ENCODE measurements around the gene GPR42.
A peak's percentile ranks its signal among the peaks of the same experiment; 100 is the strongest.
"Not testable (repeated sequence)": the region's sequence is repeated elsewhere in the genome, so short reads cannot be mapped to it uniquely, and the experiment has no call there.

The GPR42 gene

DNA sequence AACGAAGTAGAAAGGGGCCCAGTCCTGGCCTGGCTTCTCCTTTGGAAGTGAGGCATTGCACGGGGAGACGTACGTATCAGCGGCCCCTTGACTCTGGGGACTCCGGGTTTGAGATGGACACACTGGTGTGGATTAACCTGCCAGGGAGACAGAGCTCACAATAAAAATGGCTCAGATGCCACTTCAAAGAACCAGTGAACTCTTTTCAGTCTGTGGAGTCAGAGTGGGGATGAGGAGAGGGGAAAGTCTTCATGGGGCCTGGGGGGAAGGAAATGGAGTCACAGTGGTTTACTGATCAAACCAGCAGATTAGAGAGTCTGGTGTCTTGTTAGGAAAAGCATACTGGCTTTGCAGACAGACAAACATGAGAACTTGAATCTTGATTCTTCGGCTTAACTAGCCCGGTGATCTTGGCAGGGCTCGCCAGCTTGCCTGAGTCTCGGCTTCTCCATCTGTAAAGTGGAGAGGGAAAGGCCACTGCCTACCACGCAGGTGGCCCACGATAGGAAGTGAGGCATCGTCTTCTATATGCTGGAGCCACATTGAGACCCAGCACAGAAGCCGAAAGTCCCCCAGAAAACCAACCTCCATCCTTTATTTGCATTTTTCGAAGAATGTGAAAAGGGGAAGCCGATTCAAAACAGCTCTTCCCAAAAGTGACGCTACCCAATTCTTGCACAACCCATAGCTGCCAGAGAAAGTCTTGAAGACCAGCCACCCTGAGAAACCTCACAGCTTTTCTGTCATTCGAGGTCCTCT is 23.5 kb upstream of the GPR42 start, which contains the start of gene FFAR1:
Gene FFAR1 (plus strand): TSS at position 732 of the 759 bp plus-strand sequence. CDS start 3,650 bp downstream, outside the sequence.
- no peak for DNase-seq

GRCh38 chr19:35347930-35348298 is 23.0 kb upstream of the GPR42 start:
- DNase-seq: no peak

- DNase-seq: no peak
These were observed 21.8 kb upstream of the GPR42 start for GRCh38 chr19:35348911-35349611.

DNA sequence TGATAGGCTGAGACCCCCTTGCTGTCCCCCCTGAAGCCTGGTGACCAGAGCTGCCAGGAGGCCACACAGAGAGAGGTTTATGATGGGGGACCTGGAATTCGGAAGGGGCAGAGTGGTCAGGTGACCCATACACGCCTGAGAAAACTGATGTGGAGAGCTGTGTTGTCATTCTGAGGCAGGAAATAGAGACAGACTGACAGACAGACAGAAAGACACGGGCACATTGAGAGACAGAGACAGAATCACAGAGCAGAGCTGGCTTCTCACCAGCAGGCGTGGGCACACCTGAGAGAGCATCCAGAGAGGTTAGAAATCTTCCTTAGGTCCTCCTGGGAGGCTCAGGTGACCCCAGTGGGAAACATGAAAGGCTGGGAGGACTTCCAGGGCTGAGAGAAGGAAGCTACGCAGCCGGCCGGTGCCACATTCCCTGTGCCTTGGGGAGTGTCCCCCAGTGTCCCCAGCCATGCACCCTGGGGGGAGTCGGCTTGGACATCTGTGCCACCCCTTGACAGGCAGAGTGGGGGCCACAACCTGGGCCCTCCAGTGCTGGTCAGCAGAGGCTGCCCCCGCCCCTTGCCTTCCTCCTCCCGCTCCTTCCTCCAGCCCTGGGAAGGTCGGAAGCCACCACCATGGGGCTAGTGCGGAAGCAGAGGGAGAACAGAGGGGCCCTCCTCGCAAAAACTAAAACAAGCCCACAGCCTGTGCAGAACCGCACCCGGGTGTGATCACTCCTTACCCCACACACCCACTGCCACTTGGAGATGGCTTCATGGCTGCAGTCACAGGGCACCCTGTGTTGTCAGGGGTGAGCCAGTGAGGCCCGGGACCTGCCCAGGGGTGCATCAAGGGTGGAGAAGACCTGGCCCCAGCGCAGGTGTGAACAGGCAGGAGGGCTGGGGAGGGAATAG is 21.0 kb upstream of the GPR42 start:
- no peak for DNase-seq

DNA sequence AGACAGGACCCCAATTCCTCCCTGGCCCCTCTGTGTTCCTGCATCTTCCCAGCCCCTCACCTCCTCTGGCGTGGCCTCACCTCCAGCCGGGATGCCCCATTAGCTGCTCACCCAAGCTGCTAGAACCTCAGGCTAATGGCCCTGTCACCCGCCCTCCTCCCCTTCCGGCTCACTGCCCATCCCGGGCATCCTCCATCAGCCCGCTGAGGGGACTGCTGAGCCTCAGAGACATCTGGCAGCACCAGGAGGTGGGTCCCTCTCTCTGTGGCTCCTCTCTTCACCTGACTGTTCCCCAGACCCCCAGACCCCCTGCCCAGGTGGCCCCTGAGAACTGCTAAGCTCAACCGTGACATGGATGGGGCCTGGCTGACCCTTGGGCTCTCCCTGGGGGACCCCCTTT is 20.3 kb upstream of the GPR42 start:
- DNase-seq: no peak

GRCh38 chr19:35351411-35352176 is 19.3 kb upstream of the GPR42 start:
- DNase-seq: no peak

DNA sequence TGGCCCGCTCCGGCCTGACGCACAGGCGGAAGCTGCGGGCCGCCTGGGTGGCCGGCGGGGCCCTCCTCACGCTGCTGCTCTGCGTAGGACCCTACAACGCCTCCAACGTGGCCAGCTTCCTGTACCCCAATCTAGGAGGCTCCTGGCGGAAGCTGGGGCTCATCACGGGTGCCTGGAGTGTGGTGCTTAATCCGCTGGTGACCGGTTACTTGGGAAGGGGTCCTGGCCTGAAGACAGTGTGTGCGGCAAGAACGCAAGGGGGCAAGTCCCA is 18.8 kb upstream of the GPR42 start:
- DNase-seq: no peak

DNA sequence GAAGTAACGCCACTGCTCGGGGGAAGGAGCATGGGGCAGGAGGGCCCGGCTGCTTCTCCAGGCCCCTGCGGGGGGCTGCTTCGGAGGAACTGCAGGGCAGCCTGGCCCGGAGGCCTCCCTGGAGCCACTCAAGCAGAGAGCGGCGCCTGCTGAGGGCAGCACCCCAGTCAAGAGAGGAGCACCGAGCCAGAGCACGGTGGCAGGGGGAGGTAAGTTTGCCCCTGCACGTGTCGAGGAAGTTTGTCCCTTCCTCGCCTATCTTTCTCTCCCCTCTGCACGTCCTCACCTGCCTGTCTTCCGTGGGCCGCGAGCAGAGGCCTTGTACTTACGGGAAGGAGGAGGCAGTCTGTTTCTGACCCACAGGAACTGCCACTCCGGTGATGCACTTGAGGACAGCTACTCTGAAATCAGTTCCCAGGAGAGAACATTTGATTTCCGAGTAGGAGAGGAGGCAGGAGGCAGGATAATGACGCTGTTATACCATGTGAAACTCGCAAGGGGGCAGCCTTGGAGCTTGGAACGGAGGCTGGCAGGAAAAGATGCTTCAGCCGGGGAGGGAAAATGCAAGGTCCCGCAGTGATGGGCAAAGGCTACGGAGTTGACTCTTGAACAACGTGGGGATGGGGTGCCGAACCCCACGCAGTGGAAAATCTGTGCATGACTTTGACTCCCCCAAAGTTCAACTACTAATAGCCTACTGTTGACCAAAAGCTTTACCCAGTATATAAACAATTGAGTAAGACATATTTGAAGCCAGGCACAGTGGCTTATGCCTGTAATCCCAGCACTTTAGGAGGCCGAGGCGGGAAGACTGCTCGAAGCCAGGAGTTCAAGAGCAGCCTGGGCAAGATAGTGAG is 18.2 kb upstream of the GPR42 start:
- DNase-seq: peak in 2 of 4 experiments; percentile 26 to 42

- DNase-seq: no peak
These were observed 17.2 kb upstream of the GPR42 start for GRCh38 chr19:35353635-35354034.

DNA sequence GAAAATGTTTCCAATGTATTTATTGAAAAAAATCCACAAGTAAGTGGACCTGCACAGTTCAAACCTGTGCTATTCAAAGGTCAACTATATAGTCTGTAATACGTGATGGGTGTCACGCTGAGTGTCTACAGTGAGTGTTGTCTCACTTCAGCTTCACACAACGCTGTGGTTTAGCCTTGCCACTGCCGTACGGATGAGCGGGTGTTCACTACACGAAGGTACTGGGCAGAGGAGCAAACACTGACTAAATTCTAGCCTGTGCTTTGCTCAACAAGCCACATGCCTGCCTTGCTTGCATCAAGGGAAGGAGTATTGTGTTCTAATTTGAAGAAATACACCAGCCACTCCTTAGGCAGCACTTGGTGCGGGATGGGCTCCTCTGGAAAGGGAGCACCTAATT is 16.0 kb upstream of the GPR42 start:
- no peak for DNase-seq

GRCh38 chr19:35355791-35356460 is 14.9 kb upstream of the GPR42 start:
- no peak for DNase-seq

- no peak for DNase-seq
These were observed 12.8 kb upstream of the GPR42 start, which contains the start of gene FFAR3 for GRCh38 chr19:35357867-35358573. Gene FFAR3 (plus strand): TSS chr19:35358460. CDS start chr19:35358891, 431 bp downstream.

DNA sequence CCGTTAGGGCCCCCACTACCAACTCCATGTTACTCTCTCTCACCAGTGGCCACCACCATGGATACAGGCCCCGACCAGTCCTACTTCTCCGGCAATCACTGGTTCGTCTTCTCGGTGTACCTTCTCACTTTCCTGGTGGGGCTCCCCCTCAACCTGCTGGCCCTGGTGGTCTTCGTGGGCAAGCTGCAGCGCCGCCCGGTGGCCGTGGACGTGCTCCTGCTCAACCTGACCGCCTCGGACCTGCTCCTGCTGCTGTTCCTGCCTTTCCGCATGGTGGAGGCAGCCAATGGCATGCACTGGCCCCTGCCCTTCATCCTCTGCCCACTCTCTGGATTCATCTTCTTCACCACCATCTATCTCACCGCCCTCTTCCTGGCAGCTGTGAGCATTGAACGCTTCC is 12.0 kb upstream of the GPR42 start:
- not testable (repeated sequence) for DNase-seq

GRCh38 chr19:35359395-35359794 is 11.5 kb upstream of the GPR42 start:
- not testable (repeated sequence) for DNase-seq

DNA sequence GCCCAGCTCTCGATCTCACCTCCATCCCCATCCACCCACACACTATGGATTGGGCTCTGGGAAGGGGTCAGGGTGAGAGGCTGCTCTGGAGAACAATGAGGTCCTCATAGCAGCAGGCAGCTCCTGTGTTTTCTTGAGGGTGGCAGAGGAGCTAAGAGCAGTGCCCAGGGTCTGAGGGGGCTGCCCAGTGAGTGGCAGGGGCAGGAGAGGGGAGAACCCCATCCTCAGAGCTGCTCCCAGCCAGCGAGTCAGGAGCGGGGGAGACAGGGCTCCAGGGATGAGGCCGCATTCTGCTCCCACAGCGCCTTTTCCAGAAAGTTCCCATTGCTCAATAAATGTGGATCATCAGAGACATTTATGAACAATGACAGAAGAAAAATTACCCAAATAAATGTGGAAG is 10.8 kb upstream of the GPR42 start:
- not testable (repeated sequence) for DNase-seq

GRCh38 chr19:35360880-35361420 is 9.9 kb upstream of the GPR42 start:
- DNase-seq: no peak

- DNase-seq: no peak
These were observed 8.4 kb upstream of the GPR42 start for GRCh38 chr19:35362261-35363000.

DNA sequence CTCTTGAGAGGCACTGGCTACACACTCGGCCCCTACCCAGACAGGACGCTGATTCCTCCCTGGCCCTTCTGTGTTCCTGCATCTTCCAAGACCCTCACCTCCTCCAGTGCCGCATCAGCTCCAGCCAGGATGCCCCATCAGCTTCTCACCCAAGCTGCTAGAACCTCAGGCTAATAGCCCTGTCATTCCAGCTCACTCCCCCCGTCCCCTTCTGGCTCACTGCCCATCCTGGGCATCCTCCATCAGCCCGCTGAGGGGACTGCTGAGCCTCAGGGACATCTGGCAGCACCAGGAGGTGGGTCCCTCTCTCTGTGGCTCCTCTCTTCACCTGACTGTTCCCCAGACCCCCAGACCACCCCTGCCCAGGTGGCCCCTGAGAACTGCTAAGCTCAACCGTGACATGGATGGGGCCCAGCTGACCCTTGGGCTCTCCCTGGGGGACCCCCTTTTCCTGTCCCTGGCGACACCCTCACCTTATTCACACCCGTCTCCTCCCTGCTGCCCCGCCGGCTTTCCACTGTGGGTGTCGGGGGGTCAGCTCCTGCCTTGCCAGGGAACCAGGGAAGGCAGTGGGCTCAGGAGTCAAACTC is 7.8 kb upstream of the GPR42 start:
- DNase-seq: no peak

All from activated naive CD4-positive, alpha-beta T cell (primary cell).